CD4-positive, alpha-beta T cell treated with Interferon gamma for 1 hour (primary cell): ENCODE results near the gene CTCFL.

Experiments used
- DNase-seq: peaks from one replicate; pipeline ENCODE4 v3.0.0-alpha.2; 2020

Gene CTCFL

GRCh38 chr20:57460781-57461465 lies 64.0 kb downstream of the CTCFL start:
- DNase-seq: no peak

DNA sequence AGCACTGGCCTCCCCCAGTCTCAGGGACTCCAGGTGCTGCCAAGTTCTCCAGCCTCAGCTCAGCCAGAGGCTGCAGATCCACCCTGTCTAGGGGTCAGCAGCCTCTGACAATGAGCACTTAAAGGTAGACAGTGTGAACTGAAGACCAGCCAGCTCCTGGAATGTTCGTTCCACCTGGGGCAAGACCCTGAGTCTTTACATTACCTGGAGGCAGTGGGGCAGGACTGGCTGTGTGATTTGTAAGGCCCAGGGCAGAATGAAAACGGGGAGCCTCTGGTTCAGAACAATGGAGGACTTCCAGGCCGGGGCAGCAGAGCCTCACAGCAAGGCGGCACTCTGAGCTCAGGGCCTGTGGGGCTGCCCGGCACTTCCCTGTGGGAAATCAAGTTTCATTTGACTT lies 65.0 kb downstream of the CTCFL start:
- DNase-seq: no peak

DNA sequence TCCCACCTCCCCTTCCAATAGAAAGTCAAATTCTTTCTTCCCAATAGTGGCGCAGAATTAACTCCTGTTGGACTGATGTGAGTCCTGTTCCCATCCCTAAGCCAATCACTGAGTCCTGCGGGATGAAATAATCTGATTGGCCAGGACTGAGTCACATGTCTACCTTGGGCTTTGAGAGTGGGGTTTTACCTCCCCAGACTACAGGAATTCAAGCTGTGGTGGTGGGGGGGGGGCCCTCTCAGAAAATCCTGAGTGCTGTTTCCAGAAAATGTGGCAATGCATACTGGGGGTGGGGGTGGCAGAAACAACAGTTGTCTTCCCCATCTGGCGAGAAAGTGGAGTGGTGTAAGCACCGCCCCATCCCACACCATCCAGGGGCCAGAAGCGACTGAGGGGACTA lies 65.7 kb downstream of the CTCFL start:
- DNase-seq: no peak

GRCh38 chr20:57458400-57459160 lies 66.4 kb downstream of the CTCFL start:
- DNase-seq: no peak

GRCh38 chr20:57457243-57458095 lies 67.5 kb downstream of the CTCFL start:
- DNase-seq: no peak

- no peak for DNase-seq
Measured at GRCh38 chr20:57456116-57456515, 68.8 kb downstream of the CTCFL start.

DNA sequence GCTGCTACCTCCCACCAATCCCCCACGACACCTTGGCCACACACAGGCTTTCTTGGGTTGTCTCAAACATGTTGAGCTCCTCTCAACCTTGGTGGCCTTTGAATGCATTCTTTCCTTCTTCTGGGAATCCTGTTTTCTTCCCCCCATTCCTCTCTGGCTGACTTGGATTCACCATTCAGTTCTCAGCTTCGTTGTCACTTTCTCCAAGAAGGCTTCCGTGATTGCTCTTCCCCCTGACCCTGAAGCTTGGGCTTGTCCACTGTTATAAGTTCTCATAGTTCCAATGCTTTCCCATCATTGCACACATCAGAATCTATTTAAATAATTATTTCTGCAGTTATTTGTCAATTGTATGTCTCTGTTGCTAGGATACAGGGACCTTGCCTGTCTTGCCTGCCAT lies 69.6 kb downstream of the CTCFL start:
- no peak for DNase-seq

GRCh38 chr20:57451795-57452661 lies 72.9 kb downstream of the CTCFL start:
- DNase-seq: peak; percentile 32

DNA sequence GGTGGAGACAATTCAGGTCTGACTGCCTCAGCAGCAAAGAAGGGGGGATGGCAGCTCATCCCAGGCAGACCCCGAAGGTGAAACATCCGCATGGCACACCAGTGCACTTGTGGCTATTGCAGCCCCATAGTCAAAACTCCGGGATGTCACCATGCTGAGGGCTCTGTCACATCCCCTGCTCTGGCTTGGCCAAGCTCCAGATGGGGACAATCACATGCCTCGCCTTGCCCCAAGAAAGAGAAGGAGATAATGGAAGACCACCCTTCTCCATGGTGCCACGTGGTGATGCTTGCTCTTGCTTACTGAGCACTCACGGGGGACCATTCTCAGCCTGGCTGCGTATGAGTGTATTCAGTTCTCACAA lies 73.5 kb downstream of the CTCFL start:
- DNase-seq: no peak

GRCh38 chr20:57450931-57451330 lies 74.0 kb downstream of the CTCFL start:
- no peak for DNase-seq

DNA sequence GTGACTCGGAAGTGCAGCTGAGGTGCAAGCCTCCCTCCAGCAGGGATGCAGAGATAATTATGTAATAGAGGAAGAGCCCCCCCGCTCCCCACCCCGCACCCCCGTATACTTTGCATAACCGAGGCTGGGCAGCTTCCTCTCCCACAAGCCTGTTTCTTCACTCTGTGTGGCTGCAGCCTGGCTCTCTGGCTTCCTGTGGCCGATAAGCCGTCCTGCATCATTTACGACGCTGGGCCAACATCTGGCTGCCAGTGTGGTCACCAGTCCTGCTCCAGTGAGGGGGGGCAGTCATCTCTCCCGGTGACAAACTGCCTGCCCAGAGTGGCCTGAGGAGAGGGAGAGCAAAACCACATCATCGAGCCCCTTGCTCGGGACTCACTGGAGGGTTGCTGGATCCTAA lies 74.5 kb downstream of the CTCFL start:
- peak; percentile 67 for DNase-seq

GRCh38 chr20:57449398-57450354 lies 75.3 kb downstream of the CTCFL start:
- no peak for DNase-seq

GRCh38 chr20:57448764-57449354 lies 76.1 kb downstream of the CTCFL start:
- no peak for DNase-seq
